OCI-LY1 (cell line): ENCODE results near the gene C1orf52.

Experiments
- H2AFZ ChIP-seq: fragments of 200-600 bp; sonication (generic), shearing (Covaris generic); 2 replicates; pipeline ENCODE4 v1.6.0; 2014; ENCODE audit warnings: antibody characterized with exemption, mild to moderate bottlenecking, low read length
- H3F3A ChIP-seq: fragments of 200-600 bp; sonication (generic), shearing (Covaris generic); 2 replicates; pipeline ENCODE4 v1.6.0; 2014; ENCODE audit warnings: mild to moderate bottlenecking, antibody characterized with exemption, low read length, moderate library complexity; ENCODE audit not compliant: insufficient read depth
- H3K27ac ChIP-seq: fragments of 200-600 bp; sonication (generic); 2 replicates; pipeline ENCODE4 v1.5.1; 2014; ENCODE audit warnings: low read length, mixed run types, mild to moderate bottlenecking, low read depth; ENCODE audit not compliant: poor library complexity, severe bottlenecking
- H3K27me3 ChIP-seq: fragments of 200-600 bp; sonication (generic); 2 replicates; pipeline ENCODE4 v1.6.0; 2014; ENCODE audit warnings: antibody characterized with exemption, mild to moderate bottlenecking, low read length, moderate library complexity; ENCODE audit not compliant: insufficient read depth
- H3K36me3 ChIP-seq: fragments of 200-600 bp; sonication (generic); 2 replicates; pipeline ENCODE4 v1.6.1; 2014; ENCODE audit warnings: mild to moderate bottlenecking, antibody characterized with exemption, low read length, moderate library complexity, mixed read lengths; ENCODE audit not compliant: insufficient read depth
- H3K4me1 ChIP-seq: fragments of 200-600 bp; sonication (generic); 2 replicates; pipeline ENCODE4 v1.5.1; 2014; ENCODE audit warnings: mild to moderate bottlenecking, low read length, moderate library complexity; ENCODE audit not compliant: insufficient read depth, severe bottlenecking
- H3K4me2 ChIP-seq: fragments of 200-600 bp; sonication (generic), shearing (Covaris generic); 2 replicates; pipeline ENCODE4 v1.6.1; 2014; ENCODE audit warnings: low read length
- H3K4me3 ChIP-seq: fragments of 200-600 bp; sonication (generic); 2 replicates; pipeline ENCODE4 v1.5.1; 2014; ENCODE audit warnings: low read length, low read depth, mild to moderate bottlenecking, mixed read lengths; ENCODE audit not compliant: poor library complexity, severe bottlenecking
- H3K79me2 ChIP-seq: fragments of 200-600 bp; shearing (Covaris generic); 2 replicates; pipeline ENCODE4 v1.6.1; 2016; ENCODE audit warnings: mixed run types, low read length, mixed read lengths; ENCODE audit not compliant: insufficient read depth
- H3K9ac ChIP-seq: fragments of 200-600 bp; sonication (generic), shearing (Covaris generic); 2 replicates; pipeline ENCODE4 v1.6.1; 2014; ENCODE audit warnings: mild to moderate bottlenecking, low read length, mixed read lengths
- H3K9me2 ChIP-seq: fragments of 200-600 bp; sonication (generic), shearing (Covaris generic); 2 replicates; pipeline ENCODE4 v1.6.1; 2014; ENCODE audit warnings: low read depth, mild to moderate bottlenecking, low read length, mixed read lengths
- H3K9me3 ChIP-seq: fragments of 200-600 bp; shearing (Covaris generic); 2 replicates; pipeline ENCODE4 v1.6.1; 2014; ENCODE audit warnings: low read length, mixed read lengths
- H4K20me1 ChIP-seq: fragments of 200-600 bp; sonication (generic), shearing (Covaris generic); 2 replicates; pipeline ENCODE4 v1.6.0; 2016; ENCODE audit warnings: mild to moderate bottlenecking, low read length; ENCODE audit not compliant: insufficient read depth
- CTCF ChIP-seq: fragments of 200-600 bp; sonication (generic), shearing (Covaris generic); IDR thresholded peaks from 2 replicates; pipeline ENCODE4 v1.5.1; 2017; ENCODE audit warnings: mild to moderate bottlenecking, antibody characterized with exemption, low read length, moderate library complexity, mixed read lengths
- EZH2 ChIP-seq: fragments of 200-600 bp; sonication (generic), shearing (Covaris generic); IDR thresholded peaks from 2 replicates; pipeline ENCODE4 v1.8.0; 2017; ENCODE audit warnings: borderline replicate concordance, mixed run types, mild to moderate bottlenecking, antibody characterized with exemption, low read length, moderate library complexity, mixed read lengths

The C1orf52 gene

GRCh38 chr1:85297855-85298629 is 38.6 kb upstream of the C1orf52 start:
- TF ChIP-seq EZH2 (no peak), CTCF (no peak)
- Histone ChIP-seq H2AFZ (no peak overlapping the region), H3K79me2 (no peaks in the 10 kb centered on the region), H3K4me2 (no peak overlapping the region), H3K36me3 (no peaks in the 10 kb centered on the region), H3K9me3 (no peaks in the 10 kb centered on the region), H3K9me2 (no peaks in the 10 kb centered on the region), H3K27me3 (no peaks in the 10 kb centered on the region), H3F3A (no peaks in the 10 kb centered on the region), H3K27ac (no peak overlapping the region), H3K9ac (no peak overlapping the region), H3K4me1 (no peaks in the 10 kb centered on the region), H4K20me1 (no peaks in the 10 kb centered on the region), H3K4me3 (no peak overlapping the region)

GRCh38 chr1:85297538-85297854 is 38.0 kb upstream of the C1orf52 start:
- H3K9ac ChIP-seq, result no peak overlapping the region
- no peak overlapping the region for H3K4me2 ChIP-seq
- no peak overlapping the region for H2AFZ ChIP-seq
- no peaks in the 10 kb centered on the region for H3K9me3 ChIP-seq
- H4K20me1 ChIP-seq, result no peaks in the 10 kb centered on the region
- no peaks in the 10 kb centered on the region for H3K27me3 ChIP-seq
- H3K4me3 ChIP-seq, result no peak overlapping the region
- H3K9me2 ChIP-seq, result no peaks in the 10 kb centered on the region
- no peaks in the 10 kb centered on the region for H3K4me1 ChIP-seq
- no peak for TF ChIP-seq CTCF
- no peak for TF ChIP-seq EZH2
- no peak overlapping the region for H3K27ac ChIP-seq
- H3K36me3 ChIP-seq, result no peaks in the 10 kb centered on the region
- no peaks in the 10 kb centered on the region for H3K79me2 ChIP-seq
- H3F3A ChIP-seq, result no peaks in the 10 kb centered on the region

- H3K4me3 ChIP-seq, result no peak overlapping the region
- H3K4me2 ChIP-seq, result no peak overlapping the region
- TF ChIP-seq EZH2 (no peak), CTCF (no peak)
- no peaks in the 10 kb centered on the region for H3K9me3 ChIP-seq
- no peaks in the 10 kb centered on the region for H3K9me2 ChIP-seq
- H3K27ac ChIP-seq, result no peak overlapping the region
- H4K20me1 ChIP-seq, result no peaks in the 10 kb centered on the region
- no peak overlapping the region for H2AFZ ChIP-seq
- H3K9ac ChIP-seq, result no peak overlapping the region
- no peaks in the 10 kb centered on the region for H3K36me3 ChIP-seq
- H3K27me3 ChIP-seq, result no peaks in the 10 kb centered on the region
- no peaks in the 10 kb centered on the region for H3K79me2 ChIP-seq
- H3F3A ChIP-seq, result no peaks in the 10 kb centered on the region
- no peaks in the 10 kb centered on the region for H3K4me1 ChIP-seq
Measured at GRCh38 chr1:85296980-85297379, 37.5 kb upstream of the C1orf52 start.
